Kidney tubule cell (primary cell): ENCODE data around the gene PRTN3.

Source experiments
- DNase-seq: peaks from one replicate; pipeline ENCODE4 v3.0.0-alpha.2; 2018; ENCODE audit warnings: low spot score

The PRTN3 gene

GRCh38 chr19:803099-803561, 37.7 kb upstream of the PRTN3 start:
- DNase-seq, result no peak

- DNase-seq, result no peak
Observed at GRCh38 chr19:803686-804418, 36.9 kb upstream of the PRTN3 start.

- no peak for DNase-seq
Observed at GRCh38 chr19:804419-805165, 36.2 kb upstream of the PRTN3 start.

- no peak for DNase-seq
Observed at GRCh38 chr19:805166-805551, 35.6 kb upstream of the PRTN3 start.

- no peak for DNase-seq
Observed at GRCh38 chr19:805600-806550, 34.9 kb upstream of the PRTN3 start.

- no peak for DNase-seq
Observed at GRCh38 chr19:806815-807421, 33.9 kb upstream of the PRTN3 start.

GRCh38 chr19:807627-808422, 33.0 kb upstream of the PRTN3 start:
- DNase-seq, result no peak

GRCh38 chr19:808423-808775, 32.4 kb upstream of the PRTN3 start:
- DNase-seq, result no peak

GRCh38 chr19:810077-810855, 30.5 kb upstream of the PRTN3 start:
- DNase-seq, result no peak

GRCh38 chr19:810883-811489, 29.8 kb upstream of the PRTN3 start:
- no peak for DNase-seq

- DNase-seq, result no peak
Observed at GRCh38 chr19:811506-812048, 29.2 kb upstream of the PRTN3 start.

GRCh38 chr19:812049-812746, 28.6 kb upstream of the PRTN3 start:
- DNase-seq, result no peak

- DNase-seq, result no peak
Observed at GRCh38 chr19:812747-813218, 28.0 kb upstream of the PRTN3 start.

- no peak for DNase-seq
Observed at GRCh38 chr19:813219-814151, 27.3 kb upstream of the PRTN3 start.

- DNase-seq, result no peak
Observed at GRCh38 chr19:814152-815078, 26.4 kb upstream of the PRTN3 start.

GRCh38 chr19:815079-815774, 25.6 kb upstream of the PRTN3 start:
- DNase-seq, result no peak
